Astrocyte (in vitro differentiated cells and primary cell): ENCODE results near the gene COL19A1.

Experiments used
- CTCF ChIP-seq: IDR thresholded peaks from 2 replicates; pipeline ENCODE4 v1.5.1; 2011; ENCODE audit warnings: low read depth, mild to moderate bottlenecking, inconsistent platforms, low read length, moderate library complexity; ENCODE audit not compliant: insufficient read depth
- EZH2 ChIP-seq: IDR thresholded peaks from 2 replicates; pipeline ENCODE4 v1.6.1; 2012; ENCODE audit warnings: mild to moderate bottlenecking, low read length, inconsistent platforms; ENCODE audit not compliant: insufficient read depth

GRCh38 chr6:70172252-70172651, 305.9 kb downstream of the COL19A1 start:
- no peak for TF ChIP-seq CTCF
- TF ChIP-seq EZH2 = no peak
